Heart left ventricle (tissue), 16 donors: Measurements from ENCODE around the gene FABP1. TPM values are rescaled to one million over a fixed set of nuclear protein-coding genes. Genes with fewer than 3 reads are reported as not detected.
A peak's percentile ranks its signal among the peaks of the same experiment; 100 is the strongest.

Source experiments
- ATAC-seq, 4 donors: fragments of 200-7000 bp; cut with Tn5 transposase; one replicate each; pipeline ENCODE4 v1.9.1; 2020 to 2022; ENCODE audit warnings: moderate library complexity in 4 of 4, mild to moderate bottlenecking in 3 of 4, moderate number of reproducible peaks in 1 of 4
- DNase-seq, 5 donors: peaks; one replicate each; pipeline ENCODE4 v3.0.0-alpha.2; 2020
- H3K27ac ChIP-seq, 12 donors: fragments of 200-600 bp; sonication (generic) in 4 of 12; one replicate each; pipeline versions ENCODE4 v1.5.0 to v1.8.0; 2016 to 2022; ENCODE audit warnings: mild to moderate bottlenecking in 2 of 12
- H3K27me3 ChIP-seq, 9 donors: fragments of 200-600 bp; sonication (generic) in 2 of 9; one replicate each; pipeline versions ENCODE4 v1.5.1 to v1.8.0; 2016 to 2022; ENCODE audit warnings: mild to moderate bottlenecking in 3 of 9
- H3K36me3 ChIP-seq, 9 donors: fragments of 200-600 bp; sonication (generic) in 2 of 9; one replicate each; pipeline versions ENCODE4 v1.5.0 to v1.8.0; 2018 to 2022; ENCODE audit warnings: mild to moderate bottlenecking in 2 of 9
- H3K4me1 ChIP-seq, 12 donors: fragments of 200-600 bp; sonication (generic) in 4 of 12; one replicate each; pipeline versions ENCODE4 v1.5.0 to v1.8.0; 2016 to 2022; ENCODE audit warnings: mild to moderate bottlenecking in 3 of 12
- H3K4me3 ChIP-seq, 12 donors: fragments of 200-600 bp; sonication (generic) in 4 of 12; one replicate each; pipeline versions ENCODE4 v1.5.0 to v1.8.0; 2017 to 2022; ENCODE audit warnings: mild to moderate bottlenecking in 9 of 12, moderate library complexity in 4 of 12
- H3K9me3 ChIP-seq, 12 donors: fragments of 200-600 bp; sonication (generic) in 4 of 12; one replicate each; pipeline versions ENCODE4 v1.5.0 to v1.8.0; 2016 to 2022; ENCODE audit warnings: mild to moderate bottlenecking in 1 of 12
- CTCF ChIP-seq, 12 donors: fragments of 200-600 bp; sonication (generic) in 4 of 12; IDR thresholded peaks; one replicate each; pipeline versions ENCODE4 v1.5.0 to v1.8.0; 2018 to 2022; ENCODE audit warnings: antibody characterized with exemption in 12 of 12, mild to moderate bottlenecking in 5 of 12
- POLR2A ChIP-seq, 2 donors: fragments of 450-650 bp; IDR thresholded peaks; one replicate each; pipeline ENCODE4 v1.6.1; 2017; ENCODE audit warnings: antibody characterized with exemption in 2 of 2, mild to moderate bottlenecking in 2 of 2, moderate library complexity in 2 of 2
- WGBS, 4 donors: extraction: QIAGEN DNeasy Blood & Tissue Kit in 2 of 4; methylation state at CpG; one replicate each; pipeline versions ENCODE4 v1.1.5 to v1.1.7; 2013 to 2018; 5-methylcytosine and 5-hydroxymethylcytosine counted together
- intact Hi-C, 10 donors: fragments of 100-400 bp; cut with DNase I; formaldehyde crosslinking; loops; one replicate each; pipeline versions ENCODE4 v1.11.1 to v1.14.2; 2022
- polyA plus RNA-seq, 2 donors: library from polyadenylated mRNA; stranded (reverse); fragments of 200-250 nt; gene quantifications; one replicate each; pipeline ENCODE4 v1.2.3, GENCODE V29; 2013
- total RNA-seq, 9 donors: library from RNA; depleted of rRNA in 2 of 9; stranded (reverse); fragments of >200 nt in 2 of 9; fragmentation: NEBNext Ultra II Directional in 3 of 9; extraction: Animal tissue kit (Norgen Biotek cat#: 25700) in 3 of 9; gene quantifications; one replicate each; pipeline versions ENCODE4 v1.1.0 to v1.2.4, GENCODE V29; 2016 to 2023
- donor health status: ischemic (EF 13 %, LVEDD 7.1; RV severe dilation, severe dysfunction).
- donor health status: healthy with polysubstance abuse.
- donor health status: DM: no; HTN: yes; CAD: no.
- donor health status: DM: no; HTN: no; CAD: no.
- donor health status: ischemic (EF 25% LVEDD 6.9; RV normal size, moderate dysfunction).
- donor health status: ischemic (EF 25% LVEDD 5.7; RV mildly dilated, moderate dysfunction).
- donor health status: healthy.
- donor health status: DM: yes; HTN: yes; CAD: no.
- donor health status: ischemic (EF 35%, LVEDD 5.7; RV mildly dilated, moderate dysfunction).
- donor health status: nonischemic (EF 11% LVEDD 7.7; RV severe dilation, severe dysfunction).
- donor health status: DM: yes; HTN: yes; CAD: no.
- donor health status: PGD.
- donor health status: ischemic (EF 29% LVEDD 5.4; RV normal size, mild dysfunction).
- donor health status: nonischemic (EF 23%, LVEDD 6.1; RV moderate dilation, normal function).

Gene FABP1
- total and polyA plus RNA-seq, 11 donors: 0.99 to 1.2 TPM; not detected in 9

GRCh38 chr2:88087763-88088162 lies 40.1 kb downstream of the FABP1 start:
- H3K4me1 ChIP-seq: peaks cover 0 to 9% (median 0%) of the 10 kb centered on the region in 12 donors
- H3K27ac ChIP-seq: no peak overlapping the region
- TF ChIP-seq POLR2A (IDR thresholded peaks at IDR 0.05) (no peak), CTCF (IDR thresholded peaks at IDR 0.05) (no peak)
- intact Hi-C loops: no loop called here
- ATAC-seq (peak in 1 of 4 donors; percentile 10), DNase-seq (no peak)
- H3K9me3 ChIP-seq: no peaks in the 10 kb centered on the region
- H3K4me3 ChIP-seq: no peak overlapping the region
- WGBS, 4 donors: 71 to 81% (median 77%) methylated on average over 15 to 17 of the region's 17 CpGs
- H3K27me3 ChIP-seq: no peaks in the 10 kb centered on the region
- H3K36me3 ChIP-seq: peaks cover 0 to 70% (median 20%) of the 10 kb centered on the region in 9 donors

GRCh38 chr2:88087073-88087472 lies 40.8 kb downstream of the FABP1 start:
- Histone ChIP-seq H3K4me1 (peaks cover 0 to 10% (median 4%) of the 10 kb centered on the region in 12 donors), H3K27me3 (no peaks in the 10 kb centered on the region), H3K36me3 (peaks cover 0 to 63% (median 13%) of the 10 kb centered on the region in 9 donors), H3K27ac (no peak overlapping the region), H3K4me3 (no peak overlapping the region), H3K9me3 (no peaks in the 10 kb centered on the region)
- DNase-seq (no peak), ATAC-seq (no peak)
- TF ChIP-seq CTCF (IDR thresholded peaks at IDR 0.05) (no peak), POLR2A (IDR thresholded peaks at IDR 0.05) (no peak)
- WGBS, 4 donors: 83 to 95% (median 88%) methylated on average over 2 of the region's 2 CpGs
- intact Hi-C loops: no loop called here

GRCh38 chr2:88086401-88086800 lies 41.5 kb downstream of the FABP1 start:
- Histone ChIP-seq H3K9me3 (no peaks in the 10 kb centered on the region), H3K36me3 (peaks cover 0 to 58% (median 9%) of the 10 kb centered on the region in 9 donors), H3K27ac (no peak overlapping the region), H3K4me3 (no peak overlapping the region), H3K4me1 (peaks cover 0 to 17% (median 7%) of the 10 kb centered on the region in 12 donors), H3K27me3 (no peaks in the 10 kb centered on the region)
- no peak for TF ChIP-seq CTCF (IDR thresholded peaks at IDR 0.05)
- no peak for TF ChIP-seq POLR2A (IDR thresholded peaks at IDR 0.05)
- intact Hi-C loops: no loop called here
- DNase-seq: no peak
- no peak for ATAC-seq
- WGBS, 4 donors: 54 to 61% (median 60%) methylated on average over 9 of the region's 9 CpGs

- H3K9me3 ChIP-seq: no peaks in the 10 kb centered on the region
- ATAC-seq (no peak), DNase-seq (no peak)
- H3K27me3 ChIP-seq: no peaks in the 10 kb centered on the region
- no peak overlapping the region for H3K27ac ChIP-seq
- 48 to 66% (median 58%) methylated on average over 5 of the region's 5 CpGs for WGBS, 4 donors
- peaks cover 0 to 51% (median 6%) of the 10 kb centered on the region in 9 donors for H3K36me3 ChIP-seq
- no peak overlapping the region for H3K4me3 ChIP-seq
- intact Hi-C loops: no loop called here
- TF ChIP-seq CTCF (IDR thresholded peaks at IDR 0.05) (no peak), POLR2A (IDR thresholded peaks at IDR 0.05) (no peak)
- peaks cover 0 to 19% (median 7%) of the 10 kb centered on the region in 12 donors for H3K4me1 ChIP-seq
Measured at GRCh38 chr2:88085602-88086001, 42.3 kb downstream of the FABP1 start.
